ENCODE data around the gene C5orf52. TPM values are rescaled to one million over a fixed set of nuclear protein-coding genes. Genes with fewer than 3 reads are reported as not detected.

The C5orf52 gene
- total and polyA plus RNA-seq, 4 donors: not detected

GRCh38 chr5:157651623-157652376, 19.5 kb upstream of the C5orf52 start:
- H3K4me1 ChIP-seq (ENCODE audit: control insufficient read depth in 1 of 2, insufficient read depth in 2 of 2, low read length in 2 of 2): no peaks in the 10 kb centered on the region
- ATAC-seq (ENCODE audit: low FRiP score) (peak; percentile 84), DNase-seq (peak; percentile 81 to 85)
- H3K9me3 ChIP-seq (ENCODE audit: control insufficient read depth, low read length): no peaks in the 10 kb centered on the region
- H3K36me3 ChIP-seq (ENCODE audit: control insufficient read depth in 1 of 2, insufficient read depth in 2 of 2, low read length in 1 of 2): no peaks in the 10 kb centered on the region
- WGBS, 2 donors: 18% methylated on average over 59 to 63 of the region's 63 CpGs
- intact Hi-C loops (cut with DNase I): no loop called here
- H3K27ac ChIP-seq (ENCODE audit: low read depth in 1 of 2, low read length in 2 of 2): no peak overlapping the region
- H3K27me3 ChIP-seq (ENCODE audit: control insufficient read depth in 1 of 2, insufficient read depth in 2 of 2, low read length in 1 of 2): no peaks in the 10 kb centered on the region
- H3K4me3 ChIP-seq (ENCODE audit: low read length in 2 of 2): peak overlapping the region; percentile 23 to 32

GRCh38 chr5:157652377-157652692, 19.0 kb upstream of the C5orf52 start, which contains the start of gene SOX30:
Gene SOX30, minus strand, starts transcription at chr5:157652438. Its CDS starts 360 bp downstream, at chr5:157652078.
- no peak for DNase-seq
- Histone ChIP-seq H3K27me3 (ENCODE audit: control insufficient read depth in 1 of 2, insufficient read depth in 2 of 2, low read length in 1 of 2) (no peaks in the 10 kb centered on the region), H3K9me3 (ENCODE audit: control insufficient read depth, low read length) (no peaks in the 10 kb centered on the region), H3K27ac (ENCODE audit: low read depth in 1 of 2, low read length in 2 of 2) (no peak within 1 kb of the TSS), H3K36me3 (ENCODE audit: control insufficient read depth in 1 of 2, insufficient read depth in 2 of 2, low read length in 1 of 2) (no peaks in the 10 kb centered on the region), H3K4me3 (ENCODE audit: low read length in 2 of 2) (peak within 1 kb of the TSS; percentile 23 to 32), H3K4me1 (ENCODE audit: control insufficient read depth in 1 of 2, insufficient read depth in 2 of 2, low read length in 2 of 2) (no peaks in the 10 kb centered on the region)
- intact Hi-C loops (cut with DNase I): no loop called here
- no peak for ATAC-seq (ENCODE audit: low FRiP score)
- 93 to 95% methylated on average over 15 of the region's 15 CpGs for WGBS, 2 donors

- no peak overlapping the region for H3K27ac ChIP-seq (ENCODE audit: low read depth in 1 of 2, low read length in 2 of 2)
- intact Hi-C loops (cut with DNase I): no loop called here
- H3K27me3 ChIP-seq (ENCODE audit: control insufficient read depth in 1 of 2, insufficient read depth in 2 of 2, low read length in 1 of 2): no peaks in the 10 kb centered on the region
- ATAC-seq (ENCODE audit: low FRiP score) (no peak), DNase-seq (no peak)
- no peak overlapping the region for H3K4me3 ChIP-seq (ENCODE audit: low read length in 2 of 2)
- 71 to 76% methylated on average over 2 of the region's 2 CpGs for WGBS, 2 donors
- no peaks in the 10 kb centered on the region for H3K9me3 ChIP-seq (ENCODE audit: control insufficient read depth, low read length)
- H3K36me3 ChIP-seq (ENCODE audit: control insufficient read depth in 1 of 2, insufficient read depth in 2 of 2, low read length in 1 of 2): no peaks in the 10 kb centered on the region
- H3K4me1 ChIP-seq (ENCODE audit: control insufficient read depth in 1 of 2, insufficient read depth in 2 of 2, low read length in 2 of 2): no peaks in the 10 kb centered on the region
These were observed 13.8 kb upstream of the C5orf52 start for GRCh38 chr5:157657516-157657915.

GRCh38 chr5:157658893-157659292, 12.4 kb upstream of the C5orf52 start:
- DNase-seq (no peak), ATAC-seq (ENCODE audit: low FRiP score) (no peak)
- H3K27me3 ChIP-seq (ENCODE audit: control insufficient read depth in 1 of 2, insufficient read depth in 2 of 2, low read length in 1 of 2): no peaks in the 10 kb centered on the region
- intact Hi-C loops (cut with DNase I): no loop called here
- no peak overlapping the region for H3K4me3 ChIP-seq (ENCODE audit: low read length in 2 of 2)
- H3K4me1 ChIP-seq (ENCODE audit: control insufficient read depth in 1 of 2, insufficient read depth in 2 of 2, low read length in 2 of 2): no peaks in the 10 kb centered on the region
- no peaks in the 10 kb centered on the region for H3K36me3 ChIP-seq (ENCODE audit: control insufficient read depth in 1 of 2, insufficient read depth in 2 of 2, low read length in 1 of 2)
- H3K9me3 ChIP-seq (ENCODE audit: control insufficient read depth, low read length): no peaks in the 10 kb centered on the region
- WGBS, 2 donors: 78% methylated on average over 1 of the region's 1 CpG
- H3K27ac ChIP-seq (ENCODE audit: low read depth in 1 of 2, low read length in 2 of 2): no peak overlapping the region

GRCh38 chr5:157659868-157660660, 11.3 kb upstream of the C5orf52 start:
- Histone ChIP-seq H3K4me1 (ENCODE audit: control insufficient read depth in 1 of 2, insufficient read depth in 2 of 2, low read length in 2 of 2) (no peaks in the 10 kb centered on the region), H3K36me3 (ENCODE audit: control insufficient read depth in 1 of 2, insufficient read depth in 2 of 2, low read length in 1 of 2) (no peaks in the 10 kb centered on the region), H3K27ac (ENCODE audit: low read depth in 1 of 2, low read length in 2 of 2) (no peak overlapping the region), H3K27me3 (ENCODE audit: control insufficient read depth in 1 of 2, insufficient read depth in 2 of 2, low read length in 1 of 2) (no peaks in the 10 kb centered on the region), H3K9me3 (ENCODE audit: control insufficient read depth, low read length) (no peaks in the 10 kb centered on the region), H3K4me3 (ENCODE audit: low read length in 2 of 2) (no peak overlapping the region)
- intact Hi-C loops (cut with DNase I): no loop called here
- DNase-seq (no peak), ATAC-seq (ENCODE audit: low FRiP score) (no peak)
- 87 to 91% methylated on average over 8 of the region's 8 CpGs for WGBS, 2 donors

- no peaks in the 10 kb centered on the region for H3K27me3 ChIP-seq (ENCODE audit: control insufficient read depth in 1 of 2, insufficient read depth in 2 of 2, low read length in 1 of 2)
- 90 to 94% methylated on average over 2 of the region's 2 CpGs for WGBS, 2 donors
- no peak overlapping the region for H3K27ac ChIP-seq (ENCODE audit: low read depth in 1 of 2, low read length in 2 of 2)
- ATAC-seq (ENCODE audit: low FRiP score) (no peak), DNase-seq (no peak)
- intact Hi-C loops (cut with DNase I): no loop called here
- no peaks in the 10 kb centered on the region for H3K9me3 ChIP-seq (ENCODE audit: control insufficient read depth, low read length)
- no peak overlapping the region for H3K4me3 ChIP-seq (ENCODE audit: low read length in 2 of 2)
- no peaks in the 10 kb centered on the region for H3K36me3 ChIP-seq (ENCODE audit: control insufficient read depth in 1 of 2, insufficient read depth in 2 of 2, low read length in 1 of 2)
- H3K4me1 ChIP-seq (ENCODE audit: control insufficient read depth in 1 of 2, insufficient read depth in 2 of 2, low read length in 2 of 2): no peaks in the 10 kb centered on the region
These were observed 5.8 kb upstream of the C5orf52 start for GRCh38 chr5:157665467-157666070.

- Histone ChIP-seq H3K36me3 (ENCODE audit: control insufficient read depth in 1 of 2, insufficient read depth in 2 of 2, low read length in 1 of 2) (no peaks in the 10 kb centered on the region), H3K9me3 (ENCODE audit: control insufficient read depth, low read length) (no peaks in the 10 kb centered on the region), H3K27ac (ENCODE audit: low read depth in 1 of 2, low read length in 2 of 2) (no peak overlapping the region), H3K4me3 (ENCODE audit: low read length in 2 of 2) (no peak overlapping the region), H3K4me1 (ENCODE audit: control insufficient read depth in 1 of 2, insufficient read depth in 2 of 2, low read length in 2 of 2) (no peaks in the 10 kb centered on the region), H3K27me3 (ENCODE audit: control insufficient read depth in 1 of 2, insufficient read depth in 2 of 2, low read length in 1 of 2) (no peaks in the 10 kb centered on the region)
- DNase-seq: no peak
- WGBS, 2 donors: 83 to 94% methylated on average over 1 of the region's 1 CpG
- no peak for ATAC-seq (ENCODE audit: low FRiP score)
- intact Hi-C loops (cut with DNase I): loop anchor here in 1 of 2 donors (2.0 kb wide), 1 partner anchor 74 kb away; the partner anchor contains the start of gene LSM11
These were observed 3.0 kb upstream of the C5orf52 start for GRCh38 chr5:157668356-157668755.

- no peak for ATAC-seq (ENCODE audit: low FRiP score)
- no peaks in the 10 kb centered on the region for H3K4me1 ChIP-seq (ENCODE audit: control insufficient read depth in 1 of 2, insufficient read depth in 2 of 2, low read length in 2 of 2)
- H3K4me3 ChIP-seq (ENCODE audit: low read length in 2 of 2): no peak overlapping the region
- no peak for DNase-seq
- H3K9me3 ChIP-seq (ENCODE audit: control insufficient read depth, low read length): no peaks in the 10 kb centered on the region
- no peaks in the 10 kb centered on the region for H3K27me3 ChIP-seq (ENCODE audit: control insufficient read depth in 1 of 2, insufficient read depth in 2 of 2, low read length in 1 of 2)
- no peaks in the 10 kb centered on the region for H3K36me3 ChIP-seq (ENCODE audit: control insufficient read depth in 1 of 2, insufficient read depth in 2 of 2, low read length in 1 of 2)
- intact Hi-C loops (cut with DNase I): loop anchor here in 1 of 2 donors (2.0 kb wide), 1 partner anchor 73 kb away; the partner anchor contains the start of gene LSM11
- no peak overlapping the region for H3K27ac ChIP-seq (ENCODE audit: low read depth in 1 of 2, low read length in 2 of 2)
- WGBS, 2 donors: 96% methylated on average over 6 of the region's 6 CpGs
These were observed 1.6 kb upstream of the C5orf52 start for GRCh38 chr5:157669701-157670097.

All from aorta (tissue), 5 donors.